SK-N-SH treated with all-trans-retinoic acid at 6 μM for 48 hours (cell line): ENCODE results near the gene LYRM4.

Experiments used
- ARNTL ChIP-seq: fragments of 450-650 bp; formaldehyde crosslinking; IDR thresholded peaks from 2 replicates; pipeline ENCODE4 v1.5.0; 2020; ENCODE audit warnings: low read depth, mild to moderate bottlenecking, moderate library complexity, borderline replicate concordance
- CREB5 ChIP-seq: fragments of 250-450 bp; sonication (Bioruptor Pico); IDR thresholded peaks from 2 replicates; pipeline ENCODE4 v1.5.1; 2020; ENCODE audit warnings: low read depth, mild to moderate bottlenecking, moderate library complexity
- ISL1 ChIP-seq: fragments of 250-450 bp; sonication (Bioruptor Pico); IDR thresholded peaks from 2 replicates; pipeline ENCODE4 v2.1.2; 2022; ENCODE audit warnings: mild to moderate bottlenecking, moderate library complexity
- RARB ChIP-seq: fragments of 250-450 bp; sonication (Bioruptor Pico); IDR thresholded peaks from 2 replicates; pipeline ENCODE4 v1.8.0; 2021; ENCODE audit warnings: mild to moderate bottlenecking, moderate library complexity
- TCF4 ChIP-seq: fragments of 250-450 bp; sonication (Bioruptor Pico); IDR thresholded peaks from 2 replicates; pipeline ENCODE4 v1.8.0; 2021; ENCODE audit warnings: mild to moderate bottlenecking, moderate library complexity, borderline replicate concordance
- ZFP3 ChIP-seq: fragments of 250-450 bp; sonication (Bioruptor Pico); IDR thresholded peaks from 2 replicates; pipeline ENCODE4 v1.5.0; 2020; ENCODE audit warnings: mild to moderate bottlenecking, moderate library complexity
- ZFP30 ChIP-seq: fragments of 450-650 bp; formaldehyde crosslinking; IDR thresholded peaks from 2 replicates; pipeline ENCODE4 v1.5.0; 2022; ENCODE audit warnings: mild to moderate bottlenecking, moderate library complexity
- ZNF8 ChIP-seq: fragments of 450-650 bp; formaldehyde crosslinking; IDR thresholded peaks from 2 replicates; pipeline ENCODE4 v1.5.0; 2020; ENCODE audit warnings: mild to moderate bottlenecking, moderate library complexity
- TF ChIP-seq, protein P1 (sequence below): fragments of 250-450 bp; sonication (Bioruptor Pico); IDR thresholded peaks from 2 replicates; pipeline ENCODE4 v1.5.0; 2020; ENCODE audit warnings: mild to moderate bottlenecking, moderate library complexity
- TF ChIP-seq, protein P2 (sequence below): fragments of 250-450 bp; sonication (Bioruptor Pico); IDR thresholded peaks from 2 replicates; pipeline ENCODE4 v1.5.1; 2021; ENCODE audit warnings: mild to moderate bottlenecking, moderate library complexity
- TF ChIP-seq, protein P3 (sequence below): fragments of 250-450 bp; sonication (Bioruptor Pico); IDR thresholded peaks from 2 replicates; pipeline ENCODE4 v1.8.0; 2020; ENCODE audit warnings: mild to moderate bottlenecking, moderate library complexity, borderline replicate concordance

- TF ChIP-seq, protein P1, sequence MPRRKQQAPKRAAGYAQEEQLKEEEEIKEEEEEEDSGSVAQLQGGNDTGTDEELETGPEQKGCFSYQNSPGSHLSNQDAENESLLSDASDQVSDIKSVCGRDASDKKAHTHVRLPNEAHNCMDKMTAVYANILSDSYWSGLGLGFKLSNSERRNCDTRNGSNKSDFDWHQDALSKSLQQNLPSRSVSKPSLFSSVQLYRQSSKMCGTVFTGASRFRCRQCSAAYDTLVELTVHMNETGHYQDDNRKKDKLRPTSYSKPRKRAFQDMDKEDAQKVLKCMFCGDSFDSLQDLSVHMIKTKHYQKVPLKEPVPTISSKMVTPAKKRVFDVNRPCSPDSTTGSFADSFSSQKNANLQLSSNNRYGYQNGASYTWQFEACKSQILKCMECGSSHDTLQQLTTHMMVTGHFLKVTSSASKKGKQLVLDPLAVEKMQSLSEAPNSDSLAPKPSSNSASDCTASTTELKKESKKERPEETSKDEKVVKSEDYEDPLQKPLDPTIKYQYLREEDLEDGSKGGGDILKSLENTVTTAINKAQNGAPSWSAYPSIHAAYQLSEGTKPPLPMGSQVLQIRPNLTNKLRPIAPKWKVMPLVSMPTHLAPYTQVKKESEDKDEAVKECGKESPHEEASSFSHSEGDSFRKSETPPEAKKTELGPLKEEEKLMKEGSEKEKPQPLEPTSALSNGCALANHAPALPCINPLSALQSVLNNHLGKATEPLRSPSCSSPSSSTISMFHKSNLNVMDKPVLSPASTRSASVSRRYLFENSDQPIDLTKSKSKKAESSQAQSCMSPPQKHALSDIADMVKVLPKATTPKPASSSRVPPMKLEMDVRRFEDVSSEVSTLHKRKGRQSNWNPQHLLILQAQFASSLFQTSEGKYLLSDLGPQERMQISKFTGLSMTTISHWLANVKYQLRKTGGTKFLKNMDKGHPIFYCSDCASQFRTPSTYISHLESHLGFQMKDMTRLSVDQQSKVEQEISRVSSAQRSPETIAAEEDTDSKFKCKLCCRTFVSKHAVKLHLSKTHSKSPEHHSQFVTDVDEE (CRISPR knock-in tag), result no peak
- no peak for TF ChIP-seq TCF4 (CRISPR knock-in tag)
- TF ChIP-seq ISL1 (CRISPR knock-in tag), result no peak
- TF ChIP-seq ARNTL (CRISPR knock-in tag), result no peak
- no peak for TF ChIP-seq ZFP3 (CRISPR knock-in tag)
- no peak for TF ChIP-seq RARB (CRISPR knock-in tag)
- TF ChIP-seq, protein P2, sequence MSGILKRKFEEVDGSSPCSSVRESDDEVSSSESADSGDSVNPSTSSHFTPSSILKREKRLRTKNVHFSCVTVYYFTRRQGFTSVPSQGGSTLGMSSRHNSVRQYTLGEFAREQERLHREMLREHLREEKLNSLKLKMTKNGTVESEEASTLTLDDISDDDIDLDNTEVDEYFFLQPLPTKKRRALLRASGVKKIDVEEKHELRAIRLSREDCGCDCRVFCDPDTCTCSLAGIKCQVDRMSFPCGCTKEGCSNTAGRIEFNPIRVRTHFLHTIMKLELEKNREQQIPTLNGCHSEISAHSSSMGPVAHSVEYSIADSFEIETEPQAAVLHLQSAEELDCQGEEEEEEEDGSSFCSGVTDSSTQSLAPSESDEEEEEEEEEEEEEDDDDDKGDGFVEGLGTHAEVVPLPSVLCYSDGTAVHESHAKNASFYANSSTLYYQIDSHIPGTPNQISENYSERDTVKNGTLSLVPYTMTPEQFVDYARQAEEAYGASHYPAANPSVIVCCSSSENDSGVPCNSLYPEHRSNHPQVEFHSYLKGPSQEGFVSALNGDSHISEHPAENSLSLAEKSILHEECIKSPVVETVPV, result no peak
- TF ChIP-seq, protein P3, sequence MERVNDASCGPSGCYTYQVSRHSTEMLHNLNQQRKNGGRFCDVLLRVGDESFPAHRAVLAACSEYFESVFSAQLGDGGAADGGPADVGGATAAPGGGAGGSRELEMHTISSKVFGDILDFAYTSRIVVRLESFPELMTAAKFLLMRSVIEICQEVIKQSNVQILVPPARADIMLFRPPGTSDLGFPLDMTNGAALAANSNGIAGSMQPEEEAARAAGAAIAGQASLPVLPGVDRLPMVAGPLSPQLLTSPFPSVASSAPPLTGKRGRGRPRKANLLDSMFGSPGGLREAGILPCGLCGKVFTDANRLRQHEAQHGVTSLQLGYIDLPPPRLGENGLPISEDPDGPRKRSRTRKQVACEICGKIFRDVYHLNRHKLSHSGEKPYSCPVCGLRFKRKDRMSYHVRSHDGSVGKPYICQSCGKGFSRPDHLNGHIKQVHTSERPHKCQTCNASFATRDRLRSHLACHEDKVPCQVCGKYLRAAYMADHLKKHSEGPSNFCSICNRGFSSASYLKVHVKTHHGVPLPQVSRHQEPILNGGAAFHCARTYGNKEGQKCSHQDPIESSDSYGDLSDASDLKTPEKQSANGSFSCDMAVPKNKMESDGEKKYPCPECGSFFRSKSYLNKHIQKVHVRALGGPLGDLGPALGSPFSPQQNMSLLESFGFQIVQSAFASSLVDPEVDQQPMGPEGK, result no peak
- no peak for TF ChIP-seq CREB5
- TF ChIP-seq ZFP30 (CRISPR knock-in tag), result no peak
- no peak for TF ChIP-seq ZNF8 (CRISPR knock-in tag)
These were observed 86.9 kb downstream of the LYRM4 start for GRCh38 chr6:5173810-5174209.
